SHP77 (cell line): ENCODE data around the gene WDR27.
"Not testable (repeated sequence)": the region's sequence is repeated elsewhere in the genome, so short reads cannot be mapped to it uniquely, and the experiment has no call there.

ENCODE experiments used
- DNase-seq, 2 experiments: peaks; one replicate each; lab custom pipeline; 2025; lab: John Stamatoyannopoulos, UW

WDR27 gene

GRCh38 chr6:169474362-169474761, 227.5 kb downstream of the WDR27 start:
- DNase-seq = no peak

GRCh38 chr6:169473663-169474062, 228.2 kb downstream of the WDR27 start:
- DNase-seq = no peak

- DNase-seq = peak in 1 of 2 experiments; percentile 5
These were observed 228.9 kb downstream of the WDR27 start for GRCh38 chr6:169472786-169473416.

- DNase-seq = no peak
These were observed 231.0 kb downstream of the WDR27 start for GRCh38 chr6:169470790-169471189.

- DNase-seq = no peak
These were observed 232.8 kb downstream of the WDR27 start for GRCh38 chr6:169469028-169469427.

GRCh38 chr6:169467755-169468154, 234.1 kb downstream of the WDR27 start:
- not testable (repeated sequence) for DNase-seq

- DNase-seq = not testable (repeated sequence)
These were observed 235.6 kb downstream of the WDR27 start for GRCh38 chr6:169466256-169466655.

GRCh38 chr6:169457762-169458161, 244.1 kb downstream of the WDR27 start:
- DNase-seq = no peak

- DNase-seq = no peak
These were observed 245.0 kb downstream of the WDR27 start for GRCh38 chr6:169456840-169457239.

- DNase-seq = no peak
These were observed 246.4 kb downstream of the WDR27 start for GRCh38 chr6:169455470-169455869.

- DNase-seq = no peak
These were observed 247.0 kb downstream of the WDR27 start for GRCh38 chr6:169454872-169455204.

GRCh38 chr6:169454204-169454871, 247.5 kb downstream of the WDR27 start:
- no peak for DNase-seq

- DNase-seq = no peak
These were observed 248.8 kb downstream of the WDR27 start for GRCh38 chr6:169452869-169453620.

GRCh38 chr6:169452117-169452868, 249.5 kb downstream of the WDR27 start:
- no peak for DNase-seq

GRCh38 chr6:169451065-169451838, 250.6 kb downstream of the WDR27 start:
- no peak for DNase-seq

- no peak for DNase-seq
These were observed 251.7 kb downstream of the WDR27 start for GRCh38 chr6:169450097-169450496.

GRCh38 chr6:169449221-169449620, 252.6 kb downstream of the WDR27 start:
- DNase-seq = no peak

- peak; percentile 22 to 48 for DNase-seq
These were observed 255.9 kb downstream of the WDR27 start for GRCh38 chr6:169445661-169446581.

GRCh38 chr6:169445227-169445626, 256.6 kb downstream of the WDR27 start:
- no peak for DNase-seq

- DNase-seq = no peak
These were observed 260.5 kb downstream of the WDR27 start for GRCh38 chr6:169441292-169441691.

GRCh38 chr6:169439710-169440109, 262.1 kb downstream of the WDR27 start:
- DNase-seq = no peak
